ENCODE data around the gene SGCE. TPM values are rescaled to one million over a fixed set of nuclear protein-coding genes. Genes with fewer than 3 reads are reported as not detected.

Gene SGCE
- total and polyA plus RNA-seq, 9 of the 15 experiments (the other 6 are each of a cell fraction or from before 2014, with no cell fraction given), result 0.09 to 0.46 (median 0.28) TPM; not detected in 5

- TF ChIP-seq ARID3A (IDR thresholded peaks at IDR 0.05; ENCODE audit: borderline replicate concordance, low read depth, low read length) (no peak), BHLHE40 (IDR thresholded peaks at IDR 0.05; ENCODE audit: low read length) (no peak), ZNF717 (CRISPR knock-in tag; IDR thresholded peaks at IDR 0.05) (no peak), CBFB (CRISPR knock-in tag; IDR thresholded peaks at IDR 0.05) (no peak), ELF2 (CRISPR knock-in tag; IDR thresholded peaks at IDR 0.05) (no peak), BRD9 (IDR thresholded peaks at IDR 0.05; ENCODE audit: low read depth, partially characterized antibody) (no peak), SMAD3 (CRISPR knock-in tag; conservative IDR thresholded peaks at IDR 0.05) (no peak), HCFC1 (IDR thresholded peaks at IDR 0.05; ENCODE audit: low read depth, low read length) (no peak)
- TF ChIP-seq, protein P1, sequence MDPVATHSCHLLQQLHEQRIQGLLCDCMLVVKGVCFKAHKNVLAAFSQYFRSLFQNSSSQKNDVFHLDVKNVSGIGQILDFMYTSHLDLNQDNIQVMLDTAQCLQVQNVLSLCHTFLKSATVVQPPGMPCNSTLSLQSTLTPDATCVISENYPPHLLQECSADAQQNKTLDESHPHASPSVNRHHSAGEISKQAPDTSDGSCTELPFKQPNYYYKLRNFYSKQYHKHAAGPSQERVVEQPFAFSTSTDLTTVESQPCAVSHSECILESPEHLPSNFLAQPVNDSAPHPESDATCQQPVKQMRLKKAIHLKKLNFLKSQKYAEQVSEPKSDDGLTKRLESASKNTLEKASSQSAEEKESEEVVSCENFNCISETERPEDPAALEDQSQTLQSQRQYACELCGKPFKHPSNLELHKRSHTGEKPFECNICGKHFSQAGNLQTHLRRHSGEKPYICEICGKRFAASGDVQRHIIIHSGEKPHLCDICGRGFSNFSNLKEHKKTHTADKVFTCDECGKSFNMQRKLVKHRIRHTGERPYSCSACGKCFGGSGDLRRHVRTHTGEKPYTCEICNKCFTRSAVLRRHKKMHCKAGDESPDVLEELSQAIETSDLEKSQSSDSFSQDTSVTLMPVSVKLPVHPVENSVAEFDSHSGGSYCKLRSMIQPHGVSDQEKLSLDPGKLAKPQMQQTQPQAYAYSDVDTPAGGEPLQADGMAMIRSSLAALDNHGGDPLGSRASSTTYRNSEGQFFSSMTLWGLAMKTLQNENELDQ (CRISPR knock-in tag; IDR thresholded peaks at IDR 0.05; ENCODE audit: borderline replicate concordance), result no peak
Observed at GRCh38 chr7:94565247-94565894, 90.6 kb downstream of the SGCE start (continued).
